Cardiac fibroblast (primary cell): ENCODE data around the gene CEP250.

Experiments
- DNase-seq, 2 donors: peaks; one replicate each; pipeline versions ENCODE4 v3.0.0 to v3.0.0-alpha.2; 2010; ENCODE audit warnings: low read depth in 2 of 2
- H3K4me3 ChIP-seq, 2 donors: replicated peaks in 1 of 2; 1 replicate in 1 of 2; 2 replicates in 1 of 2; pipeline ENCODE4 v1.5.1; 2011; ENCODE audit warnings: low read depth in 2 of 2, low read length in 2 of 2, mild to moderate bottlenecking in 2 of 2, moderate library complexity in 1 of 2
- TF ChIP-seq, protein P1 (sequence below): IDR thresholded peaks from one replicate; pipeline ENCODE4 v1.5.1; 2011; ENCODE audit warnings: low read depth, mild to moderate bottlenecking, low read length, inconsistent platforms

The CEP250 gene

DNA sequence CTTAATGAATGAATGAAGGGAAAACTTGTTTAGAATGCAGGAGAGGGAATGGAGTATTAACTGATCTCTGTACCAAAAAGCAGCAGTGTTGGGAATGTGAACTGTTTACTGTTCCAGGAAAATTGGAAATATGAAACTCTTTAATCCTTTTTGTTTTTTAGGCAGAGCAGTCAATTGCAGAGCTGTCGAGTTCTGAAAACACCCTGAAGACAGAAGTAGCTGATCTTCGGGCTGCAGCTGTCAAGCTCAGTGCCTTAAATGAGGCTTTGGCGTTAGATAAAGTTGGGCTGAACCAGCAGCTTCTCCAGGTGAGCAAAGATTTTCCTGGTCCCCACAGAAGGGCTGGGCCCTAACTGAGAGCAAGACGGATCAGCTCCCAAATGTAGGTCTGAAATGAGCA lies 20.9 kb downstream of the CEP250 start:
- TF ChIP-seq, protein P1, sequence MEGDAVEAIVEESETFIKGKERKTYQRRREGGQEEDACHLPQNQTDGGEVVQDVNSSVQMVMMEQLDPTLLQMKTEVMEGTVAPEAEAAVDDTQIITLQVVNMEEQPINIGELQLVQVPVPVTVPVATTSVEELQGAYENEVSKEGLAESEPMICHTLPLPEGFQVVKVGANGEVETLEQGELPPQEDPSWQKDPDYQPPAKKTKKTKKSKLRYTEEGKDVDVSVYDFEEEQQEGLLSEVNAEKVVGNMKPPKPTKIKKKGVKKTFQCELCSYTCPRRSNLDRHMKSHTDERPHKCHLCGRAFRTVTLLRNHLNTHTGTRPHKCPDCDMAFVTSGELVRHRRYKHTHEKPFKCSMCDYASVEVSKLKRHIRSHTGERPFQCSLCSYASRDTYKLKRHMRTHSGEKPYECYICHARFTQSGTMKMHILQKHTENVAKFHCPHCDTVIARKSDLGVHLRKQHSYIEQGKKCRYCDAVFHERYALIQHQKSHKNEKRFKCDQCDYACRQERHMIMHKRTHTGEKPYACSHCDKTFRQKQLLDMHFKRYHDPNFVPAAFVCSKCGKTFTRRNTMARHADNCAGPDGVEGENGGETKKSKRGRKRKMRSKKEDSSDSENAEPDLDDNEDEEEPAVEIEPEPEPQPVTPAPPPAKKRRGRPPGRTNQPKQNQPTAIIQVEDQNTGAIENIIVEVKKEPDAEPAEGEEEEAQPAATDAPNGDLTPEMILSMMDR, result no peak
- no peak for DNase-seq
- no peak overlapping the region for H3K4me3 ChIP-seq

DNA sequence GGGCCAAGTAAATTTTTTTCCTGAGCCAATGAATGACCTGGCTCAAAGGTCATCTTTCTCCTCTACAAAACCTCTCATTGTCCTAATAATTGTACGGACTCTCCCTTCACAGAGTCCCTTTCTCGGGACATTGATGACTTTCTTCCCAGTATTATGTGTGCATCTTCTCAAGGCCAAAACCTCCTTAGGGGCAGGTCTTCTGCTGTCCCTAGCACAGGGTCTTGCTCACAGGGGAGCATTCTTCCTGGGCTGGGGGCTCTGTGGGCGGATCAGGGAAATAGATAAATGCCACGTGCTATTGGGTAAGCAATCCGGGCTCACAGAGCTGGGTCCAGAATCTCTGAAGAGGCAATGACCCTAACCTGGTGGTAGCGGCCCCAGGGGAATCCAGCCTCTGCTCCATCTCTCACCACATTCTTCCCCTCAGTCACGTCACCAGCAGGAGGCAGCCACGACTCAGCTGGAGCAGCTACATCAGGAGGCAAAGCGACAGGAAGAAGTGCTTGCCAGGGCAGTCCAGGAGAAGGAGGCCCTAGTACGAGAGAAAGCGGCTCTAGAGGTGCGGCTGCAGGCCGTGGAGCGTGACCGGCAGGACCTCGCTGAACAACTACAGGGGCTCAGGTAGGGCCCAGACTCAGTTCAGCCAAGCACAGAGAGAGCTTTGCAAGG lies 23.5 kb downstream of the CEP250 start:
- TF ChIP-seq, protein P1, result peak; percentile 10
- peak; percentile 5 to 20 for DNase-seq
- no peak overlapping the region for H3K4me3 ChIP-seq

DNA sequence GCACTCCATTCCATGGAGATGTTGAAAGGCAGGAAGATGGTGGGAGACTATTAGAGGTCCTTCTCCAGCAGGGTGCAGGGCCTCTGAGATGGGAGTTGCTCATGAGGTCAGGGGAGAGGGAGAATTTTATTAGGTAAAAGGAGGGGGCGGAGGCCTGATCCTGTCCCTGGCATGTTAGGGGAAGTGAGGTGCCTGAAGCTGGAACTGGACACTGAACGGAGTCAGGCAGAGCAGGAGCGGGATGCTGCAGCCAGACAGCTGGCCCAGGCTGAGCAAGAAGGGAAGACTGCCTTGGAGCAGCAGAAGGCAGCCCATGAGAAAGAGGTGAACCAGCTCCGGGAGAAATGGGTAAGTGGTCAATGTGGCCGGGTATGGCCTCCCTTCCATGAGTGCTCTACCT lies 24.4 kb downstream of the CEP250 start:
- TF ChIP-seq, protein P1, result no peak
- DNase-seq, result no peak
- H3K4me3 ChIP-seq, result no peak overlapping the region

GRCh38 chr20:35487479-35487878 lies 32.1 kb downstream of the CEP250 start:
- no peak overlapping the region for H3K4me3 ChIP-seq
- DNase-seq, result no peak
- TF ChIP-seq, protein P1, result no peak

DNA sequence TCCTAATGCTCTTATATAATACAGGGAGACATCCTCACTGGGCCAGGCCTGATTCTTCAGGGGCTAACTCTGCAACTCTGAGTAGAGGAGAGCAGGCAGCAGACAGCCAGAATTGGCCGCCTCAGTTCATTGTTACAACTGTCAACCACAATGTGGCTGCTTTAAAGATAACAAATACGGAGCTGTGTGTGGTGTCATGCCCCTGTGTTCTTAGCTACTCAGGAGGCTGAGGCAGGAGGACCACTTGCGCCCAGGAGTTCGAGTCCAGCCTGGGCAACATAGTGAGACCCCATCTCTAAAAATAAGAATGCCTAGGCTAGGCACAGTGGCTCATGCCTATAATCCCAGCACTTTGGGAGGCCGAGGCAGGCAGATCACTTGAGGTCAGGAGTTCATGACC lies 34.3 kb downstream of the CEP250 start:
- H3K4me3 ChIP-seq, result no peak overlapping the region
- TF ChIP-seq, protein P1, result no peak
- no peak for DNase-seq

- DNase-seq, result no peak
- TF ChIP-seq, protein P1, result no peak
- no peak overlapping the region for H3K4me3 ChIP-seq
Measured at GRCh38 chr20:35490736-35491181, 35.4 kb downstream of the CEP250 start.

DNA sequence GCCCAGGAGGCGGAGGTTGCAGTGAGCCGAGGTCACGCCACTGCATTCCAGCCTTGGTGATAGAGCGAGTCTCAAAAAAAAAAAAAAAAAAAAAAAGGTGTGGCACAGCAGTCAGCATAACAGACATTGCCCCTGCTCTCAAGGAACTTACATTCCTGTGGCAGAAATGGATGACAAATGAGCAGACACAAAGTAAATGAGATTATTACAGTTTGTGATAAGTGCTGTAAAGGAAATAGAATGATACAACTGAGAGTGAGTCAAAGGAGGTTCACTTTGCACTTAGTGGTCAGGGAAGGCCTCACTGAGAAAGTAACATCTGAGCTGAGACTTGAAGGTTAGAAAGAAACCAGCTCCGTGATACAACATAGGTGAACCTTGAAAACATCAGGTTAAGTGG lies 36.4 kb downstream of the CEP250 start:
- no peak overlapping the region for H3K4me3 ChIP-seq
- TF ChIP-seq, protein P1, result no peak
- DNase-seq, result no peak
